DND-41 (cell line): ENCODE measurements around the gene ANKDD1A.

Source experiments
- EZH2 ChIP-seq: IDR thresholded peaks from 3 replicates; pipeline ENCODE4 v1.6.1; 2012; ENCODE audit warnings: borderline replicate concordance, low read depth, mild to moderate bottlenecking, moderate library complexity, low read length, inconsistent platforms; ENCODE audit not compliant: severe bottlenecking
- TF ChIP-seq, protein P1 (sequence below): IDR thresholded peaks from 2 replicates; pipeline ENCODE4 v1.5.1; 2012; ENCODE audit warnings: borderline replicate concordance, low read length, moderate library complexity, mild to moderate bottlenecking; ENCODE audit not compliant: poor library complexity, severe bottlenecking; ENCODE audit errors: extremely low read depth

DNA sequence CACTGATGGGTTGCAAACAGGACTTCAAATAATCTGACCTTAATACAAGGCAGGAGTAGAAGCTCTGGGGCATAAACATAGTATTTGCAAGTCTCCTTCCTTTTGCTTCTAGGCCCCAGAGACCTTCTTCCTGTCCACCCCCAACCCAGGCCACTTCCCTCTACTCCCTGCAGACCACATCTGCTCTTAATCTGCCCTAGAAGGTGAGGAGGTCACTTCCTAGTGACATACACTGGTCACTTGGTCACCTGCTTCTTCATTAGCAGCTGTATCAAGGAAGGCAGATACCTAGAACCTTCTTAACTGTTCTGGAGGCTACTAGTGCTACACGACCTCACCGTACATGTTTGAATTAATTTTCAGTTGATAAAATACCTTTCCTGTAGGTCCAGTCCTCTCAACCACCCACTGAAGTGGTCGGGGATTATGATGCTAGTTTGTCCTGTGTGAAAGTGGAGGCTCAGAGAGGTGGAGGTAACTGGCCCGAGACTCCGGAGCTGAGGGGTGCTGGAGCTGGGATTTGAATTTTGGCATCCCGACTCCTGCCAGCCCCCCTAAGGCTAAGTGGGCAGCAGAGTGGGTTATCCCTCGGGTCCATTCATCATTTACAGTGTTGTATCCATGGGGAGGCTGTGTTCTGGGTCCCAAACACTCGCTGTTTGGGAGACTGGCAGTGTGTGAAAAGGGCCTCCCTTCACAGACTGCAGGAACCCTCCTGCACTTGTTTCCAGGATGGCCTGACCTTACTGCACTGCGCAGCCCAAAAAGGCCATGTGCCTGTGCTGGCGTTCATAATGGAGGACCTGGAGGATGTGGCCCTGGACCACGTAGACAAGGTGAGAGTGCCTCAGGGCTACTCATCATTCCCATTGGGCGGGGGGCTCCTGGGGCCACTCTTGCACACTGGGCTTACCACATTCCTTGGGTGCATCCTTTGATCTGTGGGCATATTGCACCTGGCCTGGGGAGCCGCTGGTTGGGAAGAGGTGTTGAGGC lies 13.9 kb downstream of the ANKDD1A start:
- TF ChIP-seq, protein P1, sequence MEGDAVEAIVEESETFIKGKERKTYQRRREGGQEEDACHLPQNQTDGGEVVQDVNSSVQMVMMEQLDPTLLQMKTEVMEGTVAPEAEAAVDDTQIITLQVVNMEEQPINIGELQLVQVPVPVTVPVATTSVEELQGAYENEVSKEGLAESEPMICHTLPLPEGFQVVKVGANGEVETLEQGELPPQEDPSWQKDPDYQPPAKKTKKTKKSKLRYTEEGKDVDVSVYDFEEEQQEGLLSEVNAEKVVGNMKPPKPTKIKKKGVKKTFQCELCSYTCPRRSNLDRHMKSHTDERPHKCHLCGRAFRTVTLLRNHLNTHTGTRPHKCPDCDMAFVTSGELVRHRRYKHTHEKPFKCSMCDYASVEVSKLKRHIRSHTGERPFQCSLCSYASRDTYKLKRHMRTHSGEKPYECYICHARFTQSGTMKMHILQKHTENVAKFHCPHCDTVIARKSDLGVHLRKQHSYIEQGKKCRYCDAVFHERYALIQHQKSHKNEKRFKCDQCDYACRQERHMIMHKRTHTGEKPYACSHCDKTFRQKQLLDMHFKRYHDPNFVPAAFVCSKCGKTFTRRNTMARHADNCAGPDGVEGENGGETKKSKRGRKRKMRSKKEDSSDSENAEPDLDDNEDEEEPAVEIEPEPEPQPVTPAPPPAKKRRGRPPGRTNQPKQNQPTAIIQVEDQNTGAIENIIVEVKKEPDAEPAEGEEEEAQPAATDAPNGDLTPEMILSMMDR: no peak
- no peak for TF ChIP-seq EZH2
